Mesothelial cell of epicardium (in vitro differentiated cells): Measurements from ENCODE around the gene GJA3. TPM values are rescaled to one million over a fixed set of nuclear protein-coding genes. Genes with fewer than 3 reads are reported as not detected.
"Not testable (repeated sequence)": the region's sequence is repeated elsewhere in the genome, so short reads cannot be mapped to it uniquely, and the experiment has no call there.

ENCODE experiments used
- DNase-seq, 2 experiments: peaks; one replicate each; pipeline ENCODE4 v3.0.0; 2021; ENCODE audit warnings: low spot score in 2 of 2; ENCODE audit not compliant: unreplicated experiment in 2 of 2
- H3K27ac Mint-ChIP-seq: 2 replicates; pipeline ENCODE4 v1.8.0; 2021; ENCODE audit warnings: mixed read lengths
- H3K27me3 Mint-ChIP-seq: 2 replicates; pipeline ENCODE4 v1.8.0; 2021; ENCODE audit warnings: low read depth, mixed read lengths
- H3K36me3 Mint-ChIP-seq: 2 replicates; pipeline ENCODE4 v1.8.0; 2021; ENCODE audit warnings: mixed read lengths
- H3K4me1 Mint-ChIP-seq: 2 replicates; pipeline ENCODE4 v1.8.0; 2021; ENCODE audit warnings: mixed read lengths
- H3K4me3 Mint-ChIP-seq: 2 replicates; pipeline ENCODE4 v1.8.0; 2021; ENCODE audit warnings: mild to moderate bottlenecking, moderate library complexity, mixed read lengths
- H3K9me3 Mint-ChIP-seq: 2 replicates; pipeline ENCODE4 v1.8.0; 2021; ENCODE audit warnings: mixed read lengths
- CTCF ChIP-seq: fragments of 200-600 bp; sonication (generic); IDR thresholded peaks from one replicate; pipeline ENCODE4 v1.5.0; 2021; ENCODE audit warnings: antibody characterized with exemption; ENCODE audit not compliant: unreplicated experiment
- total RNA-seq: library from RNA; stranded (reverse); gene quantifications from 3 replicates; pipeline ENCODE4 v1.2.1, GENCODE V29; 2021

The GJA3 gene
- total RNA-seq, 1 donor from 2014 or later = 5.3 TPM

GRCh38 chr13:20161275-20161950, 561 bp upstream of the GJA3 start:
- Mint-ChIP-seq H3K4me1 (peaks cover 30% of the 10 kb centered on the region), H3K36me3 (no peaks in the 10 kb centered on the region), H3K27ac (no peak overlapping the region), H3K27me3 (peaks cover 51% of the 10 kb centered on the region), H3K9me3 (no peaks in the 10 kb centered on the region), H3K4me3 (peak overlapping the region; percentile 60)
- no peak for TF ChIP-seq CTCF
- DNase-seq = no peak

GRCh38 chr13:20159646-20160305, 1.1 kb downstream of the GJA3 start:
- peak overlapping the region; percentile 78 for H3K27ac Mint-ChIP-seq
- no peak for DNase-seq
- peak overlapping the region; percentile 76 for H3K4me3 Mint-ChIP-seq
- no peaks in the 10 kb centered on the region for H3K9me3 Mint-ChIP-seq
- TF ChIP-seq CTCF = no peak
- H3K27me3 Mint-ChIP-seq = peaks cover 60% of the 10 kb centered on the region
- no peaks in the 10 kb centered on the region for H3K36me3 Mint-ChIP-seq
- peaks cover 15% of the 10 kb centered on the region for H3K4me1 Mint-ChIP-seq

GRCh38 chr13:20157151-20157796, 3.6 kb downstream of the GJA3 start:
- peaks cover 62% of the 10 kb centered on the region for H3K27me3 Mint-ChIP-seq
- peaks cover 5% of the 10 kb centered on the region for H3K9me3 Mint-ChIP-seq
- no peaks in the 10 kb centered on the region for H3K36me3 Mint-ChIP-seq
- H3K4me1 Mint-ChIP-seq = peaks cover 11% of the 10 kb centered on the region
- DNase-seq = no peak
- no peak overlapping the region for H3K27ac Mint-ChIP-seq
- no peak for TF ChIP-seq CTCF
- H3K4me3 Mint-ChIP-seq = no peak overlapping the region

- H3K4me3 Mint-ChIP-seq = no peak overlapping the region
- no peak for DNase-seq
- H3K9me3 Mint-ChIP-seq = peaks cover 5% of the 10 kb centered on the region
- TF ChIP-seq CTCF = no peak
- no peaks in the 10 kb centered on the region for H3K36me3 Mint-ChIP-seq
- H3K27me3 Mint-ChIP-seq = peaks cover 60% of the 10 kb centered on the region
- H3K4me1 Mint-ChIP-seq = peaks cover 11% of the 10 kb centered on the region
- H3K27ac Mint-ChIP-seq = no peak overlapping the region
Measured at GRCh38 chr13:20156702-20157101, 4.2 kb downstream of the GJA3 start.

GRCh38 chr13:20153290-20153689, 7.6 kb downstream of the GJA3 start:
- not testable (repeated sequence) for H3K9me3 Mint-ChIP-seq, H3K36me3 Mint-ChIP-seq, H3K27ac Mint-ChIP-seq, H3K4me3 Mint-ChIP-seq, DNase-seq, H3K4me1 Mint-ChIP-seq
- peaks cover 57% of the 10 kb centered on the region for H3K27me3 Mint-ChIP-seq

GRCh38 chr13:20151612-20152011, 9.2 kb downstream of the GJA3 start:
- no peak overlapping the region for H3K4me3 Mint-ChIP-seq
- H3K4me1 Mint-ChIP-seq = no peaks in the 10 kb centered on the region
- no peak overlapping the region for H3K27ac Mint-ChIP-seq
- peaks cover 5% of the 10 kb centered on the region for H3K9me3 Mint-ChIP-seq
- H3K36me3 Mint-ChIP-seq = no peaks in the 10 kb centered on the region
- TF ChIP-seq CTCF = no peak
- peaks cover 49% of the 10 kb centered on the region for H3K27me3 Mint-ChIP-seq
- DNase-seq = no peak
